ENCODE data around the gene PRSS21. TPM values are rescaled to one million over a fixed set of nuclear protein-coding genes. Genes with fewer than 3 reads are reported as not detected.

The PRSS21 gene
- total RNA-seq, 1 experiment from 2014 or later: not detected

GRCh38 chr16:2799859-2800226 lies 17.2 kb upstream of the PRSS21 start:
- CTCF ChIA-PET: interaction anchor here (0.7 kb wide), 1 partner anchor 572 kb away, joined by 4 read pairs; no protein-coding TSS in a partner anchor
- intact Hi-C loops (cut with micrococcal nuclease; ENCODE audit: unreplicated experiment): no loop called here

GRCh38 chr16:2803545-2804195 lies 13.4 kb upstream of the PRSS21 start:
- intact Hi-C loops (cut with micrococcal nuclease; ENCODE audit: unreplicated experiment): no loop called here
- Mint-ChIP-seq H3K4me1 (ENCODE audit: low read depth, unreplicated experiment) (peaks cover 12% of the 10 kb centered on the region), H3K4me3 (ENCODE audit: low read depth, unreplicated experiment) (no peak overlapping the region), H3K27me3 (ENCODE audit: unreplicated experiment) (no peaks in the 10 kb centered on the region), H3K27ac (ENCODE audit: unreplicated experiment) (peak overlapping the region; percentile 58), H3K9me3 (ENCODE audit: low read depth, unreplicated experiment) (peaks cover 12% of the 10 kb centered on the region), H3K36me3 (ENCODE audit: insufficient read depth, unreplicated experiment) (peaks cover 9% of the 10 kb centered on the region)
- TF ChIP-seq CTCF (IDR thresholded peaks at IDR 0.05; ENCODE audit: unreplicated experiment): no peak
- CTCF ChIA-PET: interaction anchor here (0.6 kb wide), 1 partner anchor 77 kb away, joined by 4 read pairs; no protein-coding TSS in a partner anchor
- DNase-seq: no peak
- BruUV-seq (replicated peaks): no TSS peak

More at GRCh38 chr16:2799859-2800226, 17.2 kb upstream of the PRSS21 start:
- peak; percentile 42 for DNase-seq
- Mint-ChIP-seq H3K9me3 (ENCODE audit: low read depth, unreplicated experiment) (peaks cover 7% of the 10 kb centered on the region), H3K36me3 (ENCODE audit: insufficient read depth, unreplicated experiment) (peaks cover 6% of the 10 kb centered on the region), H3K27ac (ENCODE audit: unreplicated experiment) (peak overlapping the region; percentile 81), H3K4me1 (ENCODE audit: low read depth, unreplicated experiment) (peaks cover 29% of the 10 kb centered on the region), H3K4me3 (ENCODE audit: low read depth, unreplicated experiment) (no peak overlapping the region), H3K27me3 (ENCODE audit: unreplicated experiment) (no peaks in the 10 kb centered on the region)
- BruUV-seq (replicated peaks): no TSS peak
- no peak for TF ChIP-seq CTCF (IDR thresholded peaks at IDR 0.05; ENCODE audit: unreplicated experiment)

- Mint-ChIP-seq H3K4me3 (ENCODE audit: low read depth, unreplicated experiment) (no peak overlapping the region), H3K9me3 (ENCODE audit: low read depth, unreplicated experiment) (peaks cover 12% of the 10 kb centered on the region), H3K4me1 (ENCODE audit: low read depth, unreplicated experiment) (peaks cover 6% of the 10 kb centered on the region), H3K27ac (ENCODE audit: unreplicated experiment) (no peak overlapping the region), H3K27me3 (ENCODE audit: unreplicated experiment) (no peaks in the 10 kb centered on the region), H3K36me3 (ENCODE audit: insufficient read depth, unreplicated experiment) (peaks cover 9% of the 10 kb centered on the region)
- DNase-seq: no peak
- TF ChIP-seq CTCF (IDR thresholded peaks at IDR 0.05; ENCODE audit: unreplicated experiment): no peak
- intact Hi-C loops (cut with micrococcal nuclease; ENCODE audit: unreplicated experiment): no loop called here
- CTCF ChIA-PET: no interaction called here
- BruUV-seq (replicated peaks): no TSS peak
Measured at GRCh38 chr16:2804728-2805127, 12.3 kb upstream of the PRSS21 start.

GRCh38 chr16:2806286-2806685 lies 10.8 kb upstream of the PRSS21 start:
- CTCF ChIA-PET: no interaction called here
- TF ChIP-seq CTCF (IDR thresholded peaks at IDR 0.05; ENCODE audit: unreplicated experiment): no peak
- peaks cover 5% of the 10 kb centered on the region for H3K27me3 Mint-ChIP-seq (ENCODE audit: unreplicated experiment)
- H3K4me1 Mint-ChIP-seq (ENCODE audit: low read depth, unreplicated experiment): no peaks in the 10 kb centered on the region
- no peak overlapping the region for H3K4me3 Mint-ChIP-seq (ENCODE audit: low read depth, unreplicated experiment)
- H3K27ac Mint-ChIP-seq (ENCODE audit: unreplicated experiment): no peak overlapping the region
- H3K36me3 Mint-ChIP-seq (ENCODE audit: insufficient read depth, unreplicated experiment): peaks cover 4% of the 10 kb centered on the region
- intact Hi-C loops (cut with micrococcal nuclease; ENCODE audit: unreplicated experiment): no loop called here
- peaks cover 12% of the 10 kb centered on the region for H3K9me3 Mint-ChIP-seq (ENCODE audit: low read depth, unreplicated experiment)
- no TSS peak for BruUV-seq (replicated peaks)
- DNase-seq: no peak

All from Calu3 (cell line).